Ishikawa (cell line): ENCODE data around the gene BHMT.

Experiments used
- EP300 ChIP-seq: IDR thresholded peaks from 2 replicates; pipeline ENCODE4 v1.6.1; 2012; ENCODE audit warnings: borderline replicate concordance
- MAX ChIP-seq: IDR thresholded peaks from 2 replicates; pipeline ENCODE4 v1.6.1; 2012
- TF ChIP-seq, protein P1 (sequence below): IDR thresholded peaks from 2 replicates; pipeline ENCODE4 v1.6.1; 2012; ENCODE audit warnings: low read depth, mild to moderate bottlenecking

DNA sequence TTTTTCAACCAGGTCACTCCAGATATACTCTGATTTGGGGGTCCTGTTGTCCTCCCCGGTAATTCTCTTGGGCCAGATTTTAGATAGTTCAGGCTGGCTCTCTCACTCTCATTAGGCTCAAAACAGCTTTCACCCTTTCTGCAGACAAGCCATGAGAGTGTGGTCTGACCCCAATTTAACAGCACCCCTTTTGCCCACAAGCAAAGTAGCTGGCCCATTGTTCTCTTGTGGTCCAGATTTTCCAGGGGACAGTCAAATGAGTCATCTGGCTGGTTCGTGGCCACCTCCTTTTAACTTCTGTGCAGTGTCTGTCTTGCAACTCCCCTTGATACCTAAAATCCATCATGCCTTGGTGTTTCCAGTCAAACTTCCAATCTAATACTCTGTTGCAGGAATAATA lies 25.5 kb upstream of the BHMT start:
- TF ChIP-seq MAX (no peak), EP300 (no peak)
- TF ChIP-seq, protein P1, sequence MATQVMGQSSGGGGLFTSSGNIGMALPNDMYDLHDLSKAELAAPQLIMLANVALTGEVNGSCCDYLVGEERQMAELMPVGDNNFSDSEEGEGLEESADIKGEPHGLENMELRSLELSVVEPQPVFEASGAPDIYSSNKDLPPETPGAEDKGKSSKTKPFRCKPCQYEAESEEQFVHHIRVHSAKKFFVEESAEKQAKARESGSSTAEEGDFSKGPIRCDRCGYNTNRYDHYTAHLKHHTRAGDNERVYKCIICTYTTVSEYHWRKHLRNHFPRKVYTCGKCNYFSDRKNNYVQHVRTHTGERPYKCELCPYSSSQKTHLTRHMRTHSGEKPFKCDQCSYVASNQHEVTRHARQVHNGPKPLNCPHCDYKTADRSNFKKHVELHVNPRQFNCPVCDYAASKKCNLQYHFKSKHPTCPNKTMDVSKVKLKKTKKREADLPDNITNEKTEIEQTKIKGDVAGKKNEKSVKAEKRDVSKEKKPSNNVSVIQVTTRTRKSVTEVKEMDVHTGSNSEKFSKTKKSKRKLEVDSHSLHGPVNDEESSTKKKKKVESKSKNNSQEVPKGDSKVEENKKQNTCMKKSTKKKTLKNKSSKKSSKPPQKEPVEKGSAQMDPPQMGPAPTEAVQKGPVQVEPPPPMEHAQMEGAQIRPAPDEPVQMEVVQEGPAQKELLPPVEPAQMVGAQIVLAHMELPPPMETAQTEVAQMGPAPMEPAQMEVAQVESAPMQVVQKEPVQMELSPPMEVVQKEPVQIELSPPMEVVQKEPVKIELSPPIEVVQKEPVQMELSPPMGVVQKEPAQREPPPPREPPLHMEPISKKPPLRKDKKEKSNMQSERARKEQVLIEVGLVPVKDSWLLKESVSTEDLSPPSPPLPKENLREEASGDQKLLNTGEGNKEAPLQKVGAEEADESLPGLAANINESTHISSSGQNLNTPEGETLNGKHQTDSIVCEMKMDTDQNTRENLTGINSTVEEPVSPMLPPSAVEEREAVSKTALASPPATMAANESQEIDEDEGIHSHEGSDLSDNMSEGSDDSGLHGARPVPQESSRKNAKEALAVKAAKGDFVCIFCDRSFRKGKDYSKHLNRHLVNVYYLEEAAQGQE = no peak
